C4-2B (cell line): ENCODE results near the gene SCGB3A2.

Experiments
- ZFX ChIP-seq: fragments of 450-650 bp; IDR thresholded peaks from 2 replicates; pipeline ENCODE4 v1.6.1; 2017
- TF ChIP-seq, protein P1 (sequence below): fragments of 450-650 bp; conservative IDR thresholded peaks from 2 replicates; pipeline ENCODE4 v1.5.1; 2017; ENCODE audit warnings: mild to moderate bottlenecking

DNA sequence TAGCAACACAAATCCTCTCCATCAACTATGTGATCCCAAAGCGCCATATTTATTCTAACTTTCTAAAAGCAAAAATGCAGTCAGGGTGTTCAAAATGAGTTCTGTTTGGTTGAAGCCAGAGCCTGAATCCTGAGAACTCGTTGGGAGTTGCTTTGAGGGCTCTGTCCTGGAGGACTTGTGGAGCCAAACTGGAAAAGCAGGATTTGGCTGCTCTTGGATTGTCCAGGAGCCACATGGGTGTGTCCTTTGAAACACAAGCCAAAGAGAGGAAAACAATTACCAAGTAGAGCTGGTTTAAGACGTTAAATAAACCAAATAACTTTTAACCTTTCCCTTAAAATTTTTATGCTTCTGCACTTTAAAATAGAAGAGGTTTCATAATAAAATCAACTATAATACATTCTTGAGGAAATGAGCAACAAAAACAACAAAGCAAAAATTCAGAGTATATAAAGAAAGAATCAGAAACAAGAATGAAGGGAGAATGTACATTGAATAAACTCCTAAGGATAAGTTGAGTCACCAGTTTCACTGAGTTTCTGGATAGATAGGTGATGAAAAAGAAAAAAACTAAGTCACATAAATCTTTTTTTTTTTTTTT lies 14.3 kb downstream of the SCGB3A2 start:
- TF ChIP-seq, protein P1, sequence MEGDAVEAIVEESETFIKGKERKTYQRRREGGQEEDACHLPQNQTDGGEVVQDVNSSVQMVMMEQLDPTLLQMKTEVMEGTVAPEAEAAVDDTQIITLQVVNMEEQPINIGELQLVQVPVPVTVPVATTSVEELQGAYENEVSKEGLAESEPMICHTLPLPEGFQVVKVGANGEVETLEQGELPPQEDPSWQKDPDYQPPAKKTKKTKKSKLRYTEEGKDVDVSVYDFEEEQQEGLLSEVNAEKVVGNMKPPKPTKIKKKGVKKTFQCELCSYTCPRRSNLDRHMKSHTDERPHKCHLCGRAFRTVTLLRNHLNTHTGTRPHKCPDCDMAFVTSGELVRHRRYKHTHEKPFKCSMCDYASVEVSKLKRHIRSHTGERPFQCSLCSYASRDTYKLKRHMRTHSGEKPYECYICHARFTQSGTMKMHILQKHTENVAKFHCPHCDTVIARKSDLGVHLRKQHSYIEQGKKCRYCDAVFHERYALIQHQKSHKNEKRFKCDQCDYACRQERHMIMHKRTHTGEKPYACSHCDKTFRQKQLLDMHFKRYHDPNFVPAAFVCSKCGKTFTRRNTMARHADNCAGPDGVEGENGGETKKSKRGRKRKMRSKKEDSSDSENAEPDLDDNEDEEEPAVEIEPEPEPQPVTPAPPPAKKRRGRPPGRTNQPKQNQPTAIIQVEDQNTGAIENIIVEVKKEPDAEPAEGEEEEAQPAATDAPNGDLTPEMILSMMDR, result no peak
- TF ChIP-seq ZFX, result no peak
